Activated naive CD4-positive, alpha-beta T cell treated with anti-CD3 and anti-CD28 coated beads, Interleukin-2, amount 50 U/mL, for 16 hours (primary cell): ENCODE results near the gene EXOC4.

ENCODE experiments used
- DNase-seq: peaks from one replicate; pipeline ENCODE4 v3.0.0-alpha.2; 2020

EXOC4 gene

GRCh38 chr7:133808493-133808866, 555.6 kb downstream of the EXOC4 start:
- DNase-seq = no peak

GRCh38 chr7:133812877-133813276, 560.0 kb downstream of the EXOC4 start:
- no peak for DNase-seq

- DNase-seq = no peak
Observed at GRCh38 chr7:133815611-133816210, 562.8 kb downstream of the EXOC4 start.

- no peak for DNase-seq
Observed at GRCh38 chr7:133819695-133820094, 566.8 kb downstream of the EXOC4 start.

GRCh38 chr7:133820584-133820983, 567.7 kb downstream of the EXOC4 start:
- DNase-seq = no peak

GRCh38 chr7:133821171-133821570, 568.3 kb downstream of the EXOC4 start:
- DNase-seq = no peak

GRCh38 chr7:133822001-133822641, 569.2 kb downstream of the EXOC4 start:
- DNase-seq = no peak

GRCh38 chr7:133822868-133823552, 570.1 kb downstream of the EXOC4 start:
- no peak for DNase-seq

- DNase-seq = no peak
Observed at GRCh38 chr7:133824132-133824531, 571.3 kb downstream of the EXOC4 start.

GRCh38 chr7:133827707-133828623, 575.1 kb downstream of the EXOC4 start:
- DNase-seq = no peak

GRCh38 chr7:133828906-133829305, 576.0 kb downstream of the EXOC4 start:
- DNase-seq = no peak

GRCh38 chr7:133829336-133829897, 576.5 kb downstream of the EXOC4 start:
- no peak for DNase-seq

- DNase-seq = no peak
Observed at GRCh38 chr7:133830081-133830480, 577.2 kb downstream of the EXOC4 start.

- no peak for DNase-seq
Observed at GRCh38 chr7:133836666-133837065, 583.8 kb downstream of the EXOC4 start.

GRCh38 chr7:133837224-133837623, 584.3 kb downstream of the EXOC4 start:
- DNase-seq = no peak

- no peak for DNase-seq
Observed at GRCh38 chr7:133839121-133839520, 586.2 kb downstream of the EXOC4 start.

- DNase-seq = no peak
Observed at GRCh38 chr7:133843341-133843740, 590.5 kb downstream of the EXOC4 start.

- no peak for DNase-seq
Observed at GRCh38 chr7:133845005-133845404, 592.1 kb downstream of the EXOC4 start.

GRCh38 chr7:133846203-133846945, 593.5 kb downstream of the EXOC4 start:
- DNase-seq = no peak

- no peak for DNase-seq
Observed at GRCh38 chr7:133850497-133851280, 597.8 kb downstream of the EXOC4 start.

GRCh38 chr7:133851411-133851810, 598.5 kb downstream of the EXOC4 start:
- DNase-seq = no peak
